ENCODE results near the gene CLASP1.

The CLASP1 gene

GRCh38 chr2:121362774-121363173, 286.5 kb downstream of the CLASP1 start:
- no peak overlapping the region for H3K4me3 ChIP-seq (ENCODE audit: low read length)
- no peak overlapping the region for H3K9ac ChIP-seq (ENCODE audit: low read length)
- peaks cover 5% of the 10 kb centered on the region for H3K36me3 ChIP-seq (ENCODE audit: control insufficient read depth, insufficient read depth, low read length)
- peaks cover 42% of the 10 kb centered on the region for H3K4me1 ChIP-seq (ENCODE audit: control insufficient read depth, insufficient read depth, low read length)
- H3K9me3 ChIP-seq (ENCODE audit: control insufficient read depth, low read length) = no peaks in the 10 kb centered on the region
- no peaks in the 10 kb centered on the region for H3K27me3 ChIP-seq (ENCODE audit: control insufficient read depth, insufficient read depth, low read length)

DNA sequence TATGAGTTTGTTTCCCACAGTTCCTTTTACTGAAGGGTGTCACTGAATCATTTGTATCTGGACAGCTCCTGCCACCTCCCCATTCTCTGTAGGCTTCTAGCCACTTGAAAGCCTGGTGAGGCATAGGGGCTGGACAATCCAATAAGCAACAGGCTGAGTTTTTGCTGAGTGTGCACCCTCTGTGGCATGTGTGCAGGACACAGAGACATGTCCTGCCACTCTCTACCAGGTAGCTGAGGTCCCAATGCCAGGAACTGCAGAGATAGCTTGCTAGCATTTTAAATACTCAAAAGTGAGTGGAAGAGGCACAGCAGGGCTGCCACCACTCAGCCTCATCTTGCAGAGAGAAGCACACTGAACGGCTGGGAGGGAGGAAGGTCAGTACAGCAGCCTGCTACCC, 287.0 kb downstream of the CLASP1 start:
- H3K4me1 ChIP-seq (ENCODE audit: control insufficient read depth, insufficient read depth, low read length) = peaks cover 42% of the 10 kb centered on the region
- H3K36me3 ChIP-seq (ENCODE audit: control insufficient read depth, insufficient read depth, low read length) = peaks cover 5% of the 10 kb centered on the region
- H3K4me3 ChIP-seq (ENCODE audit: low read length) = no peak overlapping the region
- no peak overlapping the region for H3K9ac ChIP-seq (ENCODE audit: low read length)
- no peaks in the 10 kb centered on the region for H3K9me3 ChIP-seq (ENCODE audit: control insufficient read depth, low read length)
- H3K27me3 ChIP-seq (ENCODE audit: control insufficient read depth, insufficient read depth, low read length) = no peaks in the 10 kb centered on the region

DNA sequence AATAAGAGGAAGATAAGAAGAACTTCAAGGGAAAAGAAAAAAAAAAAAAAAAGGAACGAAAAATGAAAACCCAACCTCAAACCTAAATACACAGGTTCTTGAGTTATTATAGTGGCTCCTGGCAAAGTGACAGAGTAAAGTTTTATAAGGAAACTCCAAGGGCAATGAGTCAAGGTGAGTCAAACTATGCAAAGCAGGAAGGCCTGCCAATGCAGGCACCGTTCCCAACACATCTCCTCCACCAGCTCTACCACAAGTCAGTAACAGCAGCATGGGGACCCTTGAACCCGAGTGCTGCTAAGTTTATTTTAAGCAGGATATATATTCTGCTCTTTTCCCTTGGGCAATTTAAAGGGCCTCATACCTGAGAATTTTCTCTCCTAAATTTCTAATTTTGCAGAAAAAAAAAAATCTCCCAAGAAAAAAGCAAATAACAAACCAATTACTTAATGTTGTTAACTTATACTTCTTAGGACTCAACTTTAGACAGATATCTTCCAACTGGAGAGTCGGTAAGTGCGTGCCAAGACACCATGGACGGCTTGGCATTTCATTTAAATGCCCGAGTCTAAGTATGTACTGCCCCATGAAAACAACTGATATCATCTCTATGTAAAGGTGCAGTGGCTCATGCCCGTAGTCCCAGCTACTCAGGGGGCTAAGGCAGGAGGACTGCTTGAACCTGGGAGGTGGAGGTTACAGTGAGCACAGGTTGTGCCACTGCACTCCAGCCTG, 288.5 kb downstream of the CLASP1 start:
- peaks cover 5% of the 10 kb centered on the region for H3K36me3 ChIP-seq (ENCODE audit: control insufficient read depth, insufficient read depth, low read length)

DNA sequence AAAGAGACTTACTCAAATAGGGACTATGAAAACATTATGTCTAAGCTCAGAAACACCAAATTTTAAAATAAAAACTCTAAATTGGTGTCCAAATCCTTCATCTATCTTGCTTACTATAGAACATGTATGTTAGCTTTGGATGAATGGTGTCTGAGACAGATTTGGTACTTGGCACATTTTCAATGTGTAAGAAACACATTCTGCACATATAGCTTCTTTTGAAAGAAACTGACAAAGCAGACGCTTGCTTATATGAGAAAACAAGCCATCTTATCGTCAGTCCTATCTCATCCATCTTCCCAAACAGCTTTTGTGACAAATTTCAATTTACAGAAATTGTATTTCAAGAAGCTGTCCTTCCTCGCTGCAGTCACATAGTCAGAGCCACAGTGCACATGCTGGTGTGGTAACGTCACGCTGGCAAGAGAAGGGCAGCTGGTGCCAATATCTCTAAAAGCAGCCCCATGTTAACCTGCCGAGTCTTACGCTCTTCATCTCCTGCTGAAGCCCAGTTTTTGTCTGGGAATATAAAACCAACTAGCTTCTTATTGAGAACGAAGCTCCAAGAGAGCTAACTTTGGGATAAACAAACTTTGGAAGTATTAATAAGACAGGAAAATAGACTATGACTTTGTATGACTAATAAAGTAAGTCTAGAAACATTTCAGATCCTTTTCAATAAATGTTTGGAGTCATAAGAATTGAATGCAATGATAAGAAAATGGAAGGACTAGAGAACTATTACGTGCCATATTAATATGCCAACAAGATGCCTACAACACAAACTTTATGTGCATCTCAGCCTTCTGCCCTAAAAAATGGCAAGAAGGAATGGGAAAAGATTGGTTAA, 289.3 kb downstream of the CLASP1 start:
- Histone ChIP-seq H3K4me3 (ENCODE audit: low read length) (no peak overlapping the region), H3K9me3 (ENCODE audit: control insufficient read depth, low read length) (no peaks in the 10 kb centered on the region), H3K4me1 (ENCODE audit: control insufficient read depth, insufficient read depth, low read length) (peaks cover 30% of the 10 kb centered on the region), H3K36me3 (ENCODE audit: control insufficient read depth, insufficient read depth, low read length) (peaks cover 5% of the 10 kb centered on the region), H3K9ac (ENCODE audit: low read length) (no peak overlapping the region), H3K27me3 (ENCODE audit: control insufficient read depth, insufficient read depth, low read length) (no peaks in the 10 kb centered on the region)

More for the DNA sequence above, 288.5 kb downstream of the CLASP1 start:
- H3K27me3 ChIP-seq (ENCODE audit: control insufficient read depth, insufficient read depth, low read length) = no peaks in the 10 kb centered on the region
- no peak overlapping the region for H3K9ac ChIP-seq (ENCODE audit: low read length)
- peaks cover 34% of the 10 kb centered on the region for H3K4me1 ChIP-seq (ENCODE audit: control insufficient read depth, insufficient read depth, low read length)
- H3K4me3 ChIP-seq (ENCODE audit: low read length) = no peak overlapping the region
- no peaks in the 10 kb centered on the region for H3K9me3 ChIP-seq (ENCODE audit: control insufficient read depth, low read length)

- no peaks in the 10 kb centered on the region for H3K27me3 ChIP-seq (ENCODE audit: control insufficient read depth, insufficient read depth, low read length)
- H3K9me3 ChIP-seq (ENCODE audit: control insufficient read depth, low read length) = no peaks in the 10 kb centered on the region
- H3K9ac ChIP-seq (ENCODE audit: low read length) = no peak overlapping the region
- peaks cover 5% of the 10 kb centered on the region for H3K36me3 ChIP-seq (ENCODE audit: control insufficient read depth, insufficient read depth, low read length)
- no peak overlapping the region for H3K4me3 ChIP-seq (ENCODE audit: low read length)
- H3K4me1 ChIP-seq (ENCODE audit: control insufficient read depth, insufficient read depth, low read length) = peaks cover 35% of the 10 kb centered on the region
Measured at GRCh38 chr2:121359170-121359569, 290.1 kb downstream of the CLASP1 start.

GRCh38 chr2:121358291-121358690, 291.0 kb downstream of the CLASP1 start:
- Histone ChIP-seq H3K9ac (ENCODE audit: low read length) (no peak overlapping the region), H3K36me3 (ENCODE audit: control insufficient read depth, insufficient read depth, low read length) (peaks cover 5% of the 10 kb centered on the region), H3K27me3 (ENCODE audit: control insufficient read depth, insufficient read depth, low read length) (no peaks in the 10 kb centered on the region), H3K4me3 (ENCODE audit: low read length) (no peak overlapping the region), H3K4me1 (ENCODE audit: control insufficient read depth, insufficient read depth, low read length) (peaks cover 38% of the 10 kb centered on the region), H3K9me3 (ENCODE audit: control insufficient read depth, low read length) (no peaks in the 10 kb centered on the region)

GRCh38 chr2:121356058-121356640, 293.1 kb downstream of the CLASP1 start:
- Histone ChIP-seq H3K4me1 (ENCODE audit: control insufficient read depth, insufficient read depth, low read length) (peaks cover 39% of the 10 kb centered on the region), H3K27me3 (ENCODE audit: control insufficient read depth, insufficient read depth, low read length) (no peaks in the 10 kb centered on the region), H3K9me3 (ENCODE audit: control insufficient read depth, low read length) (no peaks in the 10 kb centered on the region), H3K36me3 (ENCODE audit: control insufficient read depth, insufficient read depth, low read length) (no peaks in the 10 kb centered on the region), H3K4me3 (ENCODE audit: low read length) (no peak overlapping the region), H3K9ac (ENCODE audit: low read length) (no peak overlapping the region)

GRCh38 chr2:121355488-121355887, 293.8 kb downstream of the CLASP1 start:
- Histone ChIP-seq H3K9me3 (ENCODE audit: control insufficient read depth, low read length) (no peaks in the 10 kb centered on the region), H3K4me1 (ENCODE audit: control insufficient read depth, insufficient read depth, low read length) (peaks cover 40% of the 10 kb centered on the region), H3K27me3 (ENCODE audit: control insufficient read depth, insufficient read depth, low read length) (no peaks in the 10 kb centered on the region), H3K36me3 (ENCODE audit: control insufficient read depth, insufficient read depth, low read length) (no peaks in the 10 kb centered on the region), H3K9ac (ENCODE audit: low read length) (no peak overlapping the region), H3K4me3 (ENCODE audit: low read length) (no peak overlapping the region)

DNA sequence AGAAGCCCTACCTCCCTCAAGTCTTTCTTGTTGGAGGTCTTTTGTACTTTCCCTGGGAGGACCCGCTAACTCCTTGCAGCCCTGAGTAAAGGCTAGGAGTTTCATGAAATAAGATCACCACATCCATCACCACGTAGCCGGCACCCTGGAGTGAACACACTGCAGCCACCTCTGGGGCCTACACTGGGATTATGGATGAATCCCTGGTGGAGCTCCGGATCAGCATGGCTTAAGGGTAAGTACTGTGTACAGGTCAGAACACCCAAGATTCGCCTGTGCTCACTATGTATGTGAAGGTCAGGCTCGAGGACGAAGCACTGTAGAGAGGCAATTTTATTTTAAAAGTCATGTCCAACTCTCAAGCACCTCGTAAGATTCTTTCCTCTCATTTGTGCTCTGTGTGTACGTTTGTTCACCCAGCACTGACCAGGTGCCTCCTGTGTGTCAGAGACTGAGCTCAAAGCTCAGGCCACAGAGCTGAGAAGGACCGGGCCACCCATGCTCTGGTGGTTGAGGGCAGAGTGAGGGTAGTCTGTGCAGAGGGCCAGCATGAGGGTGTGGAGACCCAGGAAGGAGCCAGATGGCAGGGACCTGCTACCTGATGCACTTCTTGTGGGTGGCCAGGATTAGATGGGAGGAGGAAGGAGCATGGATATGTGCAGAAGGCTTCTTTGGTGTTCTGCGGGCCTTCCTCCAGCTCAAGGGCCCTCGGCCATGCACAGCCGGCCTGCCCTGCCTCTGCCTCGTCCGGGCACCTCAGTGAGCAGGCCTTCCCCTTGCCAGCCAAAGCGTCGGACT, 297.5 kb downstream of the CLASP1 start:
- no peaks in the 10 kb centered on the region for H3K9me3 ChIP-seq (ENCODE audit: control insufficient read depth, low read length)
- no peak overlapping the region for H3K4me3 ChIP-seq (ENCODE audit: low read length)
- no peaks in the 10 kb centered on the region for H3K27me3 ChIP-seq (ENCODE audit: control insufficient read depth, insufficient read depth, low read length)
- H3K9ac ChIP-seq (ENCODE audit: low read length) = no peak overlapping the region
- peaks cover 10% of the 10 kb centered on the region for H3K36me3 ChIP-seq (ENCODE audit: control insufficient read depth, insufficient read depth, low read length)
- peaks cover 25% of the 10 kb centered on the region for H3K4me1 ChIP-seq (ENCODE audit: control insufficient read depth, insufficient read depth, low read length)

GRCh38 chr2:121350890-121351289, 298.4 kb downstream of the CLASP1 start:
- H3K27me3 ChIP-seq (ENCODE audit: control insufficient read depth, insufficient read depth, low read length) = no peaks in the 10 kb centered on the region
- H3K4me3 ChIP-seq (ENCODE audit: low read length) = no peak overlapping the region
- H3K4me1 ChIP-seq (ENCODE audit: control insufficient read depth, insufficient read depth, low read length) = peaks cover 25% of the 10 kb centered on the region
- H3K9ac ChIP-seq (ENCODE audit: low read length) = no peak overlapping the region
- peaks cover 10% of the 10 kb centered on the region for H3K36me3 ChIP-seq (ENCODE audit: control insufficient read depth, insufficient read depth, low read length)
- no peaks in the 10 kb centered on the region for H3K9me3 ChIP-seq (ENCODE audit: control insufficient read depth, low read length)

GRCh38 chr2:121350402-121350775, 298.9 kb downstream of the CLASP1 start:
- H3K27me3 ChIP-seq (ENCODE audit: control insufficient read depth, insufficient read depth, low read length) = no peaks in the 10 kb centered on the region
- H3K4me1 ChIP-seq (ENCODE audit: control insufficient read depth, insufficient read depth, low read length) = peaks cover 25% of the 10 kb centered on the region
- H3K9ac ChIP-seq (ENCODE audit: low read length) = no peak overlapping the region
- H3K4me3 ChIP-seq (ENCODE audit: low read length) = no peak overlapping the region
- peaks cover 10% of the 10 kb centered on the region for H3K36me3 ChIP-seq (ENCODE audit: control insufficient read depth, insufficient read depth, low read length)
- H3K9me3 ChIP-seq (ENCODE audit: control insufficient read depth, low read length) = no peaks in the 10 kb centered on the region

Data from mucosa of stomach (tissue), 1 donor.